H1 (cell line): ENCODE measurements around the gene EIF4A3. TPM values are rescaled to one million over a fixed set of nuclear protein-coding genes. Genes with fewer than 3 reads are reported as not detected.

ENCODE experiments used
- CBX8 ChIP-seq: fragments of 300-800, 300-1000 bp; sonication (generic); IDR thresholded peaks from 2 replicates; pipeline ENCODE4 v1.7.1; 2016; ENCODE audit warnings: low read depth, low read length, borderline replicate concordance
- CTBP2 ChIP-seq: IDR thresholded peaks from 2 replicates; pipeline ENCODE4 v1.7.0; 2011; ENCODE audit warnings: borderline replicate concordance, mild to moderate bottlenecking, moderate library complexity, mixed read lengths, low read length; ENCODE audit not compliant: insufficient read depth, insufficient read length
- KDM4A ChIP-seq: IDR thresholded peaks from one replicate; pipeline ENCODE4 v1.7.1; 2012; ENCODE audit warnings: low read depth, mild to moderate bottlenecking, moderate library complexity, low read length, inconsistent platforms; ENCODE audit not compliant: severe bottlenecking
- KDM5A ChIP-seq: fragments of 200-600 bp; IDR thresholded peaks from 2 replicates; pipeline ENCODE4 v1.7.1; 2012; ENCODE audit warnings: mild to moderate bottlenecking, low read length, inconsistent platforms, mixed read lengths
- NRF1 ChIP-seq: IDR thresholded peaks from 2 replicates; pipeline ENCODE4 v1.6.1; 2011; ENCODE audit warnings: mild to moderate bottlenecking, low read depth, low read length, improper control_type of control experiment
- POLR2A ChIP-seq, 2 experiments: IDR thresholded peaks; 1 replicate in 1 of 2; 2 replicates in 1 of 2; pipeline ENCODE4 v1.6.1; 2011; ENCODE audit warnings: low read depth in 2 of 2, low read length in 2 of 2, mild to moderate bottlenecking in 2 of 2; ENCODE audit errors: control extremely low read depth in 1 of 2
- POU5F1 ChIP-seq: IDR thresholded peaks from 2 replicates; pipeline ENCODE4 v1.6.1; 2011; ENCODE audit warnings: low read depth, mild to moderate bottlenecking, low read length, moderate library complexity
- RAD21 ChIP-seq, 2 experiments: IDR thresholded peaks in 1 of 2; conservative IDR thresholded peaks in 1 of 2; 2 replicates each; pipeline ENCODE4 v1.6.1; 2011; ENCODE audit warnings: low read depth in 2 of 2, low read length in 2 of 2, improper control_type of control experiment in 1 of 2, inconsistent platforms in 1 of 2, mild to moderate bottlenecking in 1 of 2, moderate library complexity in 1 of 2
- RXRA ChIP-seq: IDR thresholded peaks from 2 replicates; pipeline ENCODE4 v1.6.1; 2011; ENCODE audit warnings: low read depth, mild to moderate bottlenecking, low read length, moderate library complexity; ENCODE audit not compliant: insufficient read depth
- SIN3A ChIP-seq, 2 experiments: IDR thresholded peaks in 1 of 2; conservative IDR thresholded peaks in 1 of 2; 2 replicates each; pipeline ENCODE4 v1.6.1; 2011 to 2012; ENCODE audit warnings: low read length in 2 of 2, improper control_type of control experiment in 1 of 2, low read depth in 1 of 2, mild to moderate bottlenecking in 1 of 2
- SIX5 ChIP-seq: IDR thresholded peaks from 2 replicates; pipeline ENCODE4 v1.6.1; 2011; ENCODE audit warnings: mild to moderate bottlenecking, low read depth, low read length
- SP4 ChIP-seq: IDR thresholded peaks from 2 replicates; pipeline ENCODE4 v1.6.1; 2012; ENCODE audit warnings: low read length, inconsistent platforms
- TAF1 ChIP-seq: IDR thresholded peaks from 2 replicates; pipeline ENCODE4 v1.6.1; 2011; ENCODE audit warnings: mild to moderate bottlenecking, low read depth, low read length
- YY1 ChIP-seq: IDR thresholded peaks from 2 replicates; pipeline ENCODE4 v1.6.1; 2011; ENCODE audit warnings: low read depth, mild to moderate bottlenecking, low read length
- polyA plus RNA-seq, 7 experiments: library from polyadenylated mRNA; depleted of rRNA in 3 of 7; stranded (reverse) in 5 of 7; unstranded in 2 of 7; fragments of >200 nt in 5 of 7; fragments of 200-250 nt in 2 of 7; gene quantifications; 1 replicate in 5 of 7; 2 replicates in 1 of 7; 4 replicates in 1 of 7; pipeline versions ENCODE4 v1.2.1 to v1.2.3, GENCODE V29; 2011 to 2013; ENCODE audit warnings: missing spikeins in 2 of 7, mixed read lengths in 2 of 7
- total RNA-seq: library from RNA; stranded (reverse); fragmentation: NEBNext Ultra II Directional; extraction: Animal tissue kit (Norgen Biotek cat#: 25700); gene quantifications from 2 replicates; pipeline ENCODE4 v1.2.1, GENCODE V29; 2021
- TF ChIP-seq, protein P1 (sequence below), 3 experiments: IDR thresholded peaks; 1 replicate in 2 of 3; 2 replicates in 1 of 3; pipeline versions ENCODE4 v1.5.1 to v1.6.1; 2011; ENCODE audit warnings: low read length in 3 of 3, mild to moderate bottlenecking in 3 of 3, inconsistent platforms in 2 of 3, low read depth in 1 of 3, moderate library complexity in 1 of 3; ENCODE audit not compliant: insufficient read depth in 1 of 3; ENCODE audit errors: control extremely low read depth in 1 of 3
- TF ChIP-seq, protein P2 (sequence below): IDR thresholded peaks from 2 replicates; pipeline ENCODE4 v1.6.1; 2012; ENCODE audit warnings: inconsistent platforms
- TF ChIP-seq, protein P3 (sequence below): IDR thresholded peaks from 2 replicates; pipeline ENCODE4 v1.6.1; 2012; ENCODE audit warnings: inconsistent platforms
- TF ChIP-seq, protein P4 (sequence below): IDR thresholded peaks from 2 replicates; pipeline ENCODE4 v1.6.1; 2011; ENCODE audit warnings: low read length, improper control_type of control experiment

The EIF4A3 gene
- total and polyA plus RNA-seq, 2 of the 8 experiments (the other 6 are each of a cell fraction or from before 2014, with no cell fraction given) = 142 to 146 TPM

DNA sequence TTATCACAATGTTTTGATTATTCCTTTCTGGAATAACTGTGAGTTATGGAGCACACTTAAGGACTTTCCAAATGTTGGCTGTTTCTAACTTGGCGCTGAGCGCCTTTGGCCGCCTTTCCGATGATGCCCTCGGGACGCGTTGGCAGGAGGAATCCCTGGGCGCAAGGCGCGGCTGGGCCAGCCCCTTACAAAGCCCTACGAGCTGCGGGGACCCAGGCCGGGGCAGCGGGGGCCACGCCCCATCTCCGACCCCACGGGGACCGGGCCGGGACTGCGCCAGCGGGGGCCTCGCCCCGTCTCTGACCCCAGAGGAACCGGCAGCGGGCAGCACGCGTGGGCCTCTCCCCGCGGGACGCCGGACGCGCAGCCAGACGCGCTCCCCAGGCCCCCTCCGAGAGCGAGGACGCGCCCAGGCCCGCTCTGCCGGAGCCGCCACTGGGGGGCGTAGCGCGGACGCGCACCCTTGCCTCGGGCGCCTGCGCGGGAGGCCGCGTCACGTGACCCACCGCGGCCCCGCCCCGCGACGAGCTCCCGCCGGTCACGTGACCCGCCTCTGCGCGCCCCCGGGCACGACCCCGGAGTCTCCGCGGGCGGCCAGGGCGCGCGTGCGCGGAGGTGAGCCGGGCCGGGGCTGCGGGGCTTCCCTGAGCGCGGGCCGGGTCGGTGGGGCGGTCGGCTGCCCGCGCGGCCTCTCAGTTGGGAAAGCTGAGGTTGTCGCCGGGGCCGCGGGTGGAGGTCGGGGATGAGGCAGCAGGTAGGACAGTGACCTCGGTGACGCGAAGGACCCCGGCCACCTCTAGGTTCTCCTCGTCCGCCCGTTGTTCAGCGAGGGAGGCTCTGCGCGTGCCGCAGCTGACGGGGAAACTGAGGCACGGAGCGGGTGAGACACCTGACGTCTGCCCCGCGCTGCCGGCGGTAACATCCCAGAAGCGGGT is 45.6 kb downstream of the EIF4A3 start, which contains the start of gene GAA (continued):
- TF ChIP-seq SIX5 (no peak), RXRA (no peak), YY1 (0 out of 2 replicates have a peak, but pooled peaks have one; percentile 5), CBX8 (no peak), TAF1 (peak; percentile 69), SP4 (peak; percentile 62; the same call in 1 of the 2 replicates), NRF1 (peak; percentile 71), POU5F1 (no peak), POLR2A (IDR thresholded peaks at IDR 0.05; ENCODE audit: control extremely low read depth in 1 of 2, low read depth in 2 of 2, low read length in 2 of 2) (peak in 1 of 2 experiments; percentile 76; a peak in 2 of 3 replicates), CTBP2 (peak; percentile 77), KDM4A (peak; percentile 84), RAD21 (IDR thresholded peaks at IDR 0.05 in 1 of 2, conservative IDR thresholded peaks at IDR 0.05 in 1 of 2; ENCODE audit: low read depth in 2 of 2, low read length in 2 of 2) (peak; percentile 20 to 53; a peak in 2 of 4 replicates), SIN3A (conservative IDR thresholded peaks at IDR 0.05 in 1 of 2, IDR thresholded peaks at IDR 0.05 in 1 of 2; ENCODE audit: low read depth in 1 of 2, low read length in 2 of 2) (peak in 1 of 2 experiments; percentile 42; a peak in 1 of 4 replicates), KDM5A (no peak)
- TF ChIP-seq, protein P1, sequence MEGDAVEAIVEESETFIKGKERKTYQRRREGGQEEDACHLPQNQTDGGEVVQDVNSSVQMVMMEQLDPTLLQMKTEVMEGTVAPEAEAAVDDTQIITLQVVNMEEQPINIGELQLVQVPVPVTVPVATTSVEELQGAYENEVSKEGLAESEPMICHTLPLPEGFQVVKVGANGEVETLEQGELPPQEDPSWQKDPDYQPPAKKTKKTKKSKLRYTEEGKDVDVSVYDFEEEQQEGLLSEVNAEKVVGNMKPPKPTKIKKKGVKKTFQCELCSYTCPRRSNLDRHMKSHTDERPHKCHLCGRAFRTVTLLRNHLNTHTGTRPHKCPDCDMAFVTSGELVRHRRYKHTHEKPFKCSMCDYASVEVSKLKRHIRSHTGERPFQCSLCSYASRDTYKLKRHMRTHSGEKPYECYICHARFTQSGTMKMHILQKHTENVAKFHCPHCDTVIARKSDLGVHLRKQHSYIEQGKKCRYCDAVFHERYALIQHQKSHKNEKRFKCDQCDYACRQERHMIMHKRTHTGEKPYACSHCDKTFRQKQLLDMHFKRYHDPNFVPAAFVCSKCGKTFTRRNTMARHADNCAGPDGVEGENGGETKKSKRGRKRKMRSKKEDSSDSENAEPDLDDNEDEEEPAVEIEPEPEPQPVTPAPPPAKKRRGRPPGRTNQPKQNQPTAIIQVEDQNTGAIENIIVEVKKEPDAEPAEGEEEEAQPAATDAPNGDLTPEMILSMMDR (IDR thresholded peaks at IDR 0.05; ENCODE audit: control extremely low read depth in 1 of 3, insufficient read depth in 1 of 3, low read depth in 1 of 3, low read length in 3 of 3) = peak; percentile 71 to 91 (median 81)
- TF ChIP-seq, protein P2, sequence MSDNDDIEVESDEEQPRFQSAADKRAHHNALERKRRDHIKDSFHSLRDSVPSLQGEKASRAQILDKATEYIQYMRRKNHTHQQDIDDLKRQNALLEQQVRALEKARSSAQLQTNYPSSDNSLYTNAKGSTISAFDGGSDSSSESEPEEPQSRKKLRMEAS = peak; percentile 14; the same call in 1 of the 2 replicates
- TF ChIP-seq, protein P3, sequence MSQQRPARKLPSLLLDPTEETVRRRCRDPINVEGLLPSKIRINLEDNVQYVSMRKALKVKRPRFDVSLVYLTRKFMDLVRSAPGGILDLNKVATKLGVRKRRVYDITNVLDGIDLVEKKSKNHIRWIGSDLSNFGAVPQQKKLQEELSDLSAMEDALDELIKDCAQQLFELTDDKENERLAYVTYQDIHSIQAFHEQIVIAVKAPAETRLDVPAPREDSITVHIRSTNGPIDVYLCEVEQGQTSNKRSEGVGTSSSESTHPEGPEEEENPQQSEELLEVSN = peak; percentile 45
- TF ChIP-seq, protein P4, sequence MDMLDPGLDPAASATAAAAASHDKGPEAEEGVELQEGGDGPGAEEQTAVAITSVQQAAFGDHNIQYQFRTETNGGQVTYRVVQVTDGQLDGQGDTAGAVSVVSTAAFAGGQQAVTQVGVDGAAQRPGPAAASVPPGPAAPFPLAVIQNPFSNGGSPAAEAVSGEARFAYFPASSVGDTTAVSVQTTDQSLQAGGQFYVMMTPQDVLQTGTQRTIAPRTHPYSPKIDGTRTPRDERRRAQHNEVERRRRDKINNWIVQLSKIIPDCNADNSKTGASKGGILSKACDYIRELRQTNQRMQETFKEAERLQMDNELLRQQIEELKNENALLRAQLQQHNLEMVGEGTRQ = peak; percentile 99
